Thoracic aorta (tissue), 2 donors: Measurements from ENCODE around the gene CLDN25. TPM values are rescaled to one million over a fixed set of nuclear protein-coding genes. Genes with fewer than 3 reads are reported as not detected.
"Not testable (repeated sequence)": the region's sequence is repeated elsewhere in the genome, so short reads cannot be mapped to it uniquely, and the experiment has no call there.

Experiments used
- ATAC-seq: fragments of 150-250 bp; one replicate; pipeline ENCODE4 v1.8.0; 2017; ENCODE audit warnings: low read depth; ENCODE audit not compliant: insufficient number of reproducible peaks, low FRiP score
- DNase-seq: peaks from one replicate; pipeline ENCODE4 v3.0.0-alpha.2; 2020; ENCODE audit warnings: low spot score
- H3K27ac ChIP-seq, 2 donors: fragments of 200-600 bp; sonication (generic); 1 replicate in 1 of 2; 2 replicates in 1 of 2; pipeline ENCODE4 v1.5.1; 2016; ENCODE audit warnings: mild to moderate bottlenecking in 2 of 2, moderate library complexity in 2 of 2
- H3K27me3 ChIP-seq: fragments of 200-600 bp; sonication (generic); replicated peaks from 2 replicates; pipeline ENCODE4 v1.6.0; 2016; ENCODE audit warnings: mild to moderate bottlenecking; ENCODE audit not compliant: insufficient read depth
- H3K36me3 ChIP-seq: fragments of 200-600 bp; sonication (generic); one replicate; pipeline ENCODE4 v1.5.1; 2016
- H3K4me1 ChIP-seq, 2 donors: fragments of 200-600 bp; sonication (generic); 1 replicate in 1 of 2; 2 replicates in 1 of 2; pipeline versions ENCODE4 v1.5.1 to v1.6.0; 2016; ENCODE audit warnings: low read depth in 2 of 2, mild to moderate bottlenecking in 1 of 2; ENCODE audit not compliant: control insufficient read depth in 1 of 2
- H3K4me3 ChIP-seq: fragments of 200-600 bp; sonication (generic); 2 replicates; pipeline ENCODE4 v1.5.1; 2016; ENCODE audit warnings: mild to moderate bottlenecking
- H3K9me3 ChIP-seq: fragments of 200-600 bp; sonication (generic); 2 replicates; pipeline ENCODE4 v1.5.1; 2016
- CTCF ChIP-seq: fragments of 200-600 bp; sonication (generic); IDR thresholded peaks from one replicate; pipeline ENCODE4 v1.5.1; 2019; ENCODE audit warnings: antibody characterized with exemption
- total RNA-seq, 2 donors: library from RNA; depleted of rRNA; stranded (reverse); fragments of >200 nt; gene quantifications; one replicate each; pipeline versions ENCODE4 v1.1.0 to v1.2.3, GENCODE V29; 2016

Gene CLDN25
- total RNA-seq, 2 donors from 2014 or later = not detected

GRCh38 chr11:113773416-113774173 is 6.0 kb upstream of the CLDN25 start, which contains the start of gene ZW10:
TSS of gene ZW10 (minus strand) at chr11:113773692. CDS start at chr11:113773666, 26 bp downstream.
- H3K36me3 ChIP-seq = peaks cover 1% of the 10 kb centered on the region
- H3K9me3 ChIP-seq = no peaks in the 10 kb centered on the region
- ATAC-seq (peak; percentile 90), DNase-seq (peak; percentile 84)
- H3K27me3 ChIP-seq = no peaks in the 10 kb centered on the region
- peak within 1 kb of the TSS; percentile 82 for H3K4me3 ChIP-seq
- peak within 1 kb of the TSS; percentile 59 to 74 for H3K27ac ChIP-seq
- peak; percentile 74 for TF ChIP-seq CTCF
- peaks cover 14 to 22% of the 10 kb centered on the region in 2 donors for H3K4me1 ChIP-seq

- H3K27ac ChIP-seq = peak overlapping the region in 1 of 2 donors; percentile 59
- no peaks in the 10 kb centered on the region for H3K9me3 ChIP-seq
- no peak for ATAC-seq
- TF ChIP-seq CTCF = no peak
- no peaks in the 10 kb centered on the region for H3K36me3 ChIP-seq
- peak overlapping the region; percentile 82 for H3K4me3 ChIP-seq
- peaks cover 17 to 27% of the 10 kb centered on the region in 2 donors for H3K4me1 ChIP-seq
- no peaks in the 10 kb centered on the region for H3K27me3 ChIP-seq
- DNase-seq = no peak
Observed at GRCh38 chr11:113774174-113774503, 5.5 kb upstream of the CLDN25 start.

GRCh38 chr11:113778111-113778910 is 1.3 kb upstream of the CLDN25 start:
- ATAC-seq (peak; percentile 52), DNase-seq (no peak)
- Histone ChIP-seq H3K4me1 (peaks cover 7 to 14% of the 10 kb centered on the region in 2 donors), H3K36me3 (no peaks in the 10 kb centered on the region), H3K27me3 (no peaks in the 10 kb centered on the region), H3K9me3 (no peaks in the 10 kb centered on the region), H3K27ac (peak overlapping the region; percentile 42 to 59), H3K4me3 (peak overlapping the region; percentile 61)
- no peak for TF ChIP-seq CTCF

- Histone ChIP-seq H3K27ac (no peak overlapping the region), H3K27me3 (no peaks in the 10 kb centered on the region), H3K36me3 (no peaks in the 10 kb centered on the region), H3K4me3 (no peak overlapping the region), H3K9me3 (no peaks in the 10 kb centered on the region), H3K4me1 (peaks cover 7 to 14% of the 10 kb centered on the region in 2 donors)
- no peak for TF ChIP-seq CTCF
- ATAC-seq = no peak
- DNase-seq = no peak
Observed at GRCh38 chr11:113781682-113782081, 2.1 kb downstream of the CLDN25 start.

GRCh38 chr11:113782134-113782533 is 2.5 kb downstream of the CLDN25 start:
- H3K4me1 ChIP-seq = peaks cover 7 to 14% of the 10 kb centered on the region in 2 donors
- no peaks in the 10 kb centered on the region for H3K27me3 ChIP-seq
- TF ChIP-seq CTCF = no peak
- no peaks in the 10 kb centered on the region for H3K36me3 ChIP-seq
- H3K27ac ChIP-seq = no peak overlapping the region
- DNase-seq (no peak), ATAC-seq (no peak)
- H3K4me3 ChIP-seq = no peak overlapping the region
- H3K9me3 ChIP-seq = no peaks in the 10 kb centered on the region

- H3K4me3 ChIP-seq, H3K27me3 ChIP-seq, H3K9me3 ChIP-seq, H3K4me1 ChIP-seq, H3K27ac ChIP-seq, ATAC-seq, H3K36me3 ChIP-seq, DNase-seq: not testable (repeated sequence)
Observed at GRCh38 chr11:113789016-113789415, 9.4 kb downstream of the CLDN25 start.
